Measurements from ENCODE around the gene MESD.
A peak's percentile ranks its signal among the peaks of the same experiment; 100 is the strongest.

Gene MESD

DNA sequence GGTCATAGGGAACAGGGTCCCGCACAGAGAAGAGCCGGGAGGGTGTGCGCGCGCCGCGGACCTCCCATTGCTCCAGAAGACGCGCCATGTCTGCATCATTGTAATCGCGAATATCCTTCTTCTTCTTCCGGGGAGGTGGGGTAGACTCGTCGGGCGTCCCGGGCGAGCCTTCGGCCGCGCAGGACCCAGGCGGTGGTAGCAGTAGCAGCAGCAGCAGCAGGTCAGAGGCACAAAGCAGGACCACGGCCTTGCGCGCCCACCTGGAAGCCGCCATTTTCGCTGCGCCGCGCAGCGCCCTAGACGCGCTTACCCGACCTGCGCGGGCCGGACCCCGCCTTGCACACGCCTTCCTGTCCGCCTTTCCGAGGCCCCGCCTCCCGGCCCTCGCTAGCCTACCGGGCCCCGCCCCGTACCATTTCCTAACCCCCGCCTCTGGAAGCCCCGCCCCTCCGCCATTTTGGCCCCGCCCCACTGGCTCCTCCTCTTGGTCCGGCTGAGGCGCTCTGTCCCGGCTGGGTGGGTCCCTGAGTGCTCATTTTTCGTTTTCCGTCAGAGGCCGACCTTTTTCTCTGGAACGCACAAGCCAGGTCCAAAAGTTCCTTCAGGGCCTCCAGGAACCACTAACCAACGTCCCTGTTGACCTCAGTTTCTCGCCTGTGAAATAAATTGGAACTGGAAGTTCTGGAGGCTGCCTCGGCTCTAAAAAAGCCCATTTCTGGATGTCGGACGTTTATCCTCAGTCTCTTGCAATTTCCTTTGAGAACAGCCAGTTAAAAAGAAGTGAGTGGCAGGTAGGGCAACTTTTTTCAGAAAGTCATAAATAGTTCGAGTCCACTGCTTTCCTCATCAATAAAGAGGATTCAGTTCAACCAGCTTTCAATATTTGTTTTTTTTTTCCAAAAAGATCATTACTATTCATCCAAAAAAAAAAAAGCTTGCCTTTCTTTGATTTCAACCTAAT lies at the start of gene MESD:
TSS of gene MESD (minus strand) at position 302 of the 961 bp plus-strand sequence. CDS start at position 274, 28 bp downstream.
- ATAC-seq (peak; percentile 98), DNase-seq (peak; percentile 99)

GRCh38 chr15:81038975-81039607 lies 49.5 kb upstream of the MESD start:
- DNase-seq (no peak), ATAC-seq (no peak)

DNA sequence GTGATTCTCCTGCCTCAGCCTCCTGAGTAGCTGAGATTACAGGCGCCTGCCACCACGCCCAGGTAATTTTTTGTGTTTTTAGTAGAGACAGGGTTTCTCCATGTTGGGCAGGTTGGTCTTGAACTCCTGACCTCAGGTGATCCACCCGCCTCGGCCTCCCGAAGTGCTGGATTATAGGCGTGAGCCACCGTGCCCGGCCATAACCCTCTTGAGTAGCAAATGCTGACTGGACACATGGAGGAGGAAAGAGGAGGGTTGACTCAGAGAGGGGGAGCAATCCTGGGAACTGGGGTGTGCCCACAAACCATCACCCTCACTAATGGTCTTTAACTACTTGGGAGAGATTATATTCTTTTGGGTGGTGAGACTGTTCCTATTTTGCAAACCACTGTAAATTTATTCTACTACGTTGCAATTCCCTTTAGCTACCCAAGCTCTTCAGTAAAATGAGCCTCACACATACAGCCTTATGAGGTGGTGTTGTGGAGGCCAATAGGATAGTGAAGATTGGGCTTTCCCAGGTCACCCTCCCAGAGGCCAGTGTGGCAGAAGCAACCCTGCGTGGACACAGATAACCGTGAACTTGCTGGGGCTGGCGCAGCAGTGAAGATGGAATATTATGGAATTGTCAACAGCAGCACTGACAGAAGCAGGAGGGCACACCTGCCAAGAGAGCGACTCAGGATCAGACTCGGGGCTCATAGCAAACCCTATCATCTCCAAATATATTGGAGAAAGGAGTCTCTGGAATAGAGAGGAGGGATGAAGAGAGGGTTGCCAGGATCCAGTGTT lies 48.5 kb upstream of the MESD start:
- no peak for ATAC-seq
- no peak for DNase-seq

GRCh38 chr15:81033508-81033907 lies 43.9 kb upstream of the MESD start:
- ATAC-seq (no peak), DNase-seq (no peak)

GRCh38 chr15:81032818-81033217 lies 43.2 kb upstream of the MESD start:
- ATAC-seq (no peak), DNase-seq (no peak)

DNA sequence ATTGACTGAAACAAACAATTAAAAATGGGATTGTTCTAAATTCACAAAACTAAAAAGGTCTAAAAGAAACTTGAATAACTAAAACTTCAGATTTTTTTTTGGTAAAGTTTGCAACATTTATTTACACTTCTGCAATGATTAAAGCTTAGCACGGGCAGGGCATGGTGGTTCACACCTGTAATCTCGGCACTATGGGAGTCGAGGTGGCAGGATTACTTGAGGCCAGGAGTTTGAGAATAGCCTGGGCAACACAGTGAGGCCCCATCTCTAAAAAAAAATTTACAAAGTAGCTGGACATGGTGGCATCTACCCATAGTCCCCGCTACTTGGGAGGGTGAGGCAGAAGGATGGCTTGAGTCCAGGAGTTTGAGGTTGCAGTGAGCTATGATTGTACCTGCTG lies 42.7 kb upstream of the MESD start:
- ATAC-seq (no peak), DNase-seq (no peak)

GRCh38 chr15:81031203-81031602 lies 41.6 kb upstream of the MESD start:
- no peak for ATAC-seq
- DNase-seq = no peak

DNA sequence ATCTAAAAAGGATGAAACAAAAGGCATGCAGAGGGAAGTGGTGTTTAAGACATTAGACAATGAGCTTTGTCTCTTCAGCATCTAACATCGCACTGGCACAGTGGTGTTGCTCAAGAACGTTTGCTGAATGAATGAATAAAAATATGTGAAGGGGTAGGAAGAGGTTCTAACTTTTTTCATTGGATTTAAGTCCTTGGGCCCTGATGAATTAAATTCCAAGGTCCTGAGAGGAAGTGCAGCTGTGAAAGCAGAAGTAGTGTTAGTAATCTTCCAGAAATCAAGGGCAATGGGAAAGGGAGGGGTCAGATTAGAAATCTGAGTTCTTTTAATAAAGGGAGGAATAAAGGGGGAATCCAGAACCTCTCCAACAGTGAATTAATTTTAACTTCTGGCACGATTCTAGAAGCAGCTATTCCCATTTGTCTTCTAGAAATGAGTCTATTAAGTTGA lies 40.7 kb upstream of the MESD start:
- ATAC-seq = no peak
- DNase-seq = no peak

- no peak for ATAC-seq
- no peak for DNase-seq
Observed at GRCh38 chr15:81029414-81030300, 40.0 kb upstream of the MESD start.

DNA sequence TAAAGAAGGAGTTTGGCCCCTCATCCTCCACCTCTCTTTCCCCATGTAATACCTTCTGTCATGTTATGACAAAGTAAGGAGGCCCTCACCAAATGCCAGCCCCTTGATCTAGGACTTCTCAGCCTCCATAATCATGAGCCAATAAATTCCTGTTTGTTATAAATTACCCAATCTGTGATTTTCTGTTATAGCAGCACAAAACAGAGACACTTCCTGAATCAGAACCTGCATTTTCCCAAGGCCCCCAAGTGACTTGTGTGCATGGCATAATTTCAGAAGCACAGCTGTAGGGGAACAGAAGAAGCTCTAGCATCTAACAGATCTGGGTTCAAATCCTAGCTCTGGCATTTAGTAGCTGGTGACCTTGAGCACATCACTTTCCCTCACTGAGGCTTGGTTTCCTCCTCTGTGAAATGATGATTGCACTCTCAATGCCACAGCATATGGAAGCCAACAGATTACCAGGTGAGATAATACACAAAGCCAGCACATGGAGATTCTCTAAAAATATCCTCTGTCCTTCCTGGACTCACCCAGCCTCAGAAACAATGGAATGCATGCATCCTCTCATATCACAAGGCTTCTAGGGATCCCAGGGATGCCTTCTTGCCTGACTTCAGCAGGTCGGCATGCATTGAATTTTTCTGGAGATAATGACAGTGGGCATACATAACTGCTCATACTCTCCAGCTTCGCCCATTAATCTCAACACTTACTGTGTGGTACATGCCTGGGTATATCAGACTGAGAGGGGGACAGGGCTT lies 37.4 kb upstream of the MESD start:
- DNase-seq = no peak
- ATAC-seq = no peak

GRCh38 chr15:81025721-81026370 lies 36.2 kb upstream of the MESD start:
- DNase-seq (no peak), ATAC-seq (no peak)

- DNase-seq = no peak
Observed at GRCh38 chr15:81024936-81025335, 35.3 kb upstream of the MESD start.

GRCh38 chr15:81024265-81024872 lies 34.8 kb upstream of the MESD start:
- DNase-seq = no peak
- no peak for ATAC-seq

More at GRCh38 chr15:81024936-81025335, 35.3 kb upstream of the MESD start:
- ATAC-seq = no peak

DNA sequence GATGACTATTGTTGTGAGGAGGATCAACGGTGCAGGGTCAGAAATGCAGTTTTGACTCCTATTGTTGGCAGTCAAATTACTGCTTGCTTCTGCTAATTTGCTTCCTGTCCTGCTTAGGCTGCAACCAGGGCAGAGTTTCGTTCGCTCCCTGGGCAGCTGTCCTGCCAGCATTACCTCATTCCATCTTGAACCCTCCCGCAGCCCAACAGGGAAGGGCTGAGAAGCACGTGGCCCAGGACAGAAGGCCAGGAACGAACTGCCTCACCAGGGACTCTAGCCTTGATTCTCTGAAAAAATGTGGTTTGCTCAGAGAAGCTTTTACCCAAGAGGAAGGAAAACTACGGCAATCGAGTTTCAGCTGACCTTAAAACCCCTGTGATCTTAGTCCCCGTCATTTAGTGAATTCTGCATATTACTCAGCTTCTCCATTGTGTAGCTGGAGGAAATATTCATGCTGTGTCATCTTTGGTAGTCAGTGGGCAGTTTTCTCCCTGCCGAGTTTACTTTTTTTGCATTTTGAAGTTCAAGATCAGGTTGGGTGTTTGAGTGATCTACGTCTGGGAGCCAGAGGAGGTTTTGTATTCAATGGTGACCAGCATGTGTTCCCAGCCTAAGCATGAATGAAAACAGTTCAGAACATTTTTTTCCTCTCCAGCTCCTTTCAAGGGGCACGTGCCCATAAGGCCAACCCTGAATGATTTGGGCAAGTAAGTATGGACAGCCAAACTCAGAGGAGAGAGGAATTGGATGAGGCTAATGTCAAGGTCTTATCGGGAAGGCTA lies 34.1 kb upstream of the MESD start:
- peak; percentile 54 for DNase-seq
- peak; percentile 86 for ATAC-seq

GRCh38 chr15:81021321-81021720 lies 31.7 kb upstream of the MESD start:
- ATAC-seq (no peak), DNase-seq (no peak)

DNA sequence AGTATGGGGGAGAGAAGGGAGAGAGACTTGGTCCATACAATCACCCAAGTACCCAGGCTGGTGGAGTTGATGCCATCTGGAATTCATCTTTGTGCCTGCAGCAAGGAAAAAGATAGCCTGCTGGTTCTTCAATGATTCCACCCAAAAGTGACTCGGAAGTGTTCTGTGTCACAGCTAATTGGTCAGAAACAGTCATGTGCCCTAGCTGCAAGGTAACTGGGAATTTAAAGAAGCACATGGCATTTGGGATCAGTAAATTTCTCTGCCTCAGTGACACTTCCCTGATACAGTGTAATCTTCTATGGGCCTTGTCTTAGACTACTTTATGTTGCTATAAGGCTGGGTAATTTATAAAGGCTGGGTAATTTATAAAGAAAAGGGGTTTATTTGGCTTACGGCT lies 28.6 kb upstream of the MESD start:
- DNase-seq (no peak), ATAC-seq (no peak)

- DNase-seq = no peak
- ATAC-seq = no peak
Observed at GRCh38 chr15:81016489-81017068, 27.0 kb upstream of the MESD start.

Data from stimulated activated naive CD8-positive, alpha-beta T cell treated with anti-CD3 and anti-CD28 coated beads, Interleukin-15, Interleukin-2, amounts not matched to agents 100 U/mL and 50 U/mL, for 24 hours (primary cell).